WTC11 (cell line): ENCODE measurements around the gene NPAS3.

Experiments
- ATF1 ChIP-seq: sonication (generic); formaldehyde crosslinking; IDR thresholded peaks from 2 replicates; pipeline ENCODE4 v1.8.1; 2023; ENCODE audit warnings: mild to moderate bottlenecking, moderate library complexity, missing genetic modification reagents
- ATF2 ChIP-seq: sonication (generic); formaldehyde crosslinking; IDR thresholded peaks from 2 replicates; pipeline ENCODE4 v1.8.1; 2022; ENCODE audit warnings: low read depth, missing genetic modification reagents, borderline replicate concordance
- GABPB1 ChIP-seq: sonication (generic); formaldehyde crosslinking; IDR thresholded peaks from 2 replicates; pipeline ENCODE4 v1.8.1; 2023; ENCODE audit warnings: mild to moderate bottlenecking, missing genetic modification reagents
- JUN ChIP-seq: sonication (generic); formaldehyde crosslinking; IDR thresholded peaks from 2 replicates; pipeline ENCODE4 v1.8.0; 2023; ENCODE audit warnings: mild to moderate bottlenecking, missing genetic modification reagents
- ZBTB43 ChIP-seq: sonication (generic); formaldehyde crosslinking; IDR thresholded peaks from 2 replicates; pipeline ENCODE4 v1.8.1; 2023; ENCODE audit warnings: mild to moderate bottlenecking, missing genetic modification reagents
- ZNF138 ChIP-seq: sonication (generic); formaldehyde crosslinking; conservative IDR thresholded peaks from 2 replicates; pipeline ENCODE4 v1.8.1; 2022; ENCODE audit warnings: mild to moderate bottlenecking, moderate library complexity, missing genetic modification reagents
- ZNF423 ChIP-seq: fragments of 250-450 bp; sonication (Bioruptor Pico); IDR thresholded peaks from 2 replicates; pipeline ENCODE4 v2.1.2; 2022; ENCODE audit warnings: mild to moderate bottlenecking, moderate library complexity
- TF ChIP-seq, protein P1 (sequence below): fragments of 200-600 bp; IDR thresholded peaks from 2 replicates; pipeline ENCODE4 v1.8.0; 2022; ENCODE audit warnings: antibody characterized with exemption
- TF ChIP-seq, protein P2 (sequence below): sonication (generic); formaldehyde crosslinking; IDR thresholded peaks from 2 replicates; pipeline ENCODE4 v1.8.0; 2022; ENCODE audit warnings: missing genetic modification reagents

DNA sequence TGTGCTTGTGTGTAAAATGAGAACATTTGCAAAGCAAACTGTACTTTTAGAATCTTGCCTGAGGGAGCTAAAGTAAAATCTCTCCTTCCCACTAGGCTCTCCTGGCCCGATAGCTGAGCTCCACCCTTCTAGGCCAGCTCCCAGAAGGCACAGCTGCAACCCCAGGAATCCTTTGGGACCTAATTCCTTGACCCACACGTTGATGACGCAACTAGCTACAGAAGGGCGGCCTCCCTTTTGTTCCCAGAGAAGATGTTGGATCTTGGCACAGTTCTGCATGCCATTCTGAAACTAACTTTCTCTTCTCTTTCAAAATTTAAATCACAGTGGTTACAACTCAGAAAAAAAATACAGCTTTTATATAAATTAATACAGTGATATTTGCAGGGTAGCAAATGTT is 744.1 kb downstream of the NPAS3 start:
- TF ChIP-seq, protein P1, sequence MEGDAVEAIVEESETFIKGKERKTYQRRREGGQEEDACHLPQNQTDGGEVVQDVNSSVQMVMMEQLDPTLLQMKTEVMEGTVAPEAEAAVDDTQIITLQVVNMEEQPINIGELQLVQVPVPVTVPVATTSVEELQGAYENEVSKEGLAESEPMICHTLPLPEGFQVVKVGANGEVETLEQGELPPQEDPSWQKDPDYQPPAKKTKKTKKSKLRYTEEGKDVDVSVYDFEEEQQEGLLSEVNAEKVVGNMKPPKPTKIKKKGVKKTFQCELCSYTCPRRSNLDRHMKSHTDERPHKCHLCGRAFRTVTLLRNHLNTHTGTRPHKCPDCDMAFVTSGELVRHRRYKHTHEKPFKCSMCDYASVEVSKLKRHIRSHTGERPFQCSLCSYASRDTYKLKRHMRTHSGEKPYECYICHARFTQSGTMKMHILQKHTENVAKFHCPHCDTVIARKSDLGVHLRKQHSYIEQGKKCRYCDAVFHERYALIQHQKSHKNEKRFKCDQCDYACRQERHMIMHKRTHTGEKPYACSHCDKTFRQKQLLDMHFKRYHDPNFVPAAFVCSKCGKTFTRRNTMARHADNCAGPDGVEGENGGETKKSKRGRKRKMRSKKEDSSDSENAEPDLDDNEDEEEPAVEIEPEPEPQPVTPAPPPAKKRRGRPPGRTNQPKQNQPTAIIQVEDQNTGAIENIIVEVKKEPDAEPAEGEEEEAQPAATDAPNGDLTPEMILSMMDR, result no peak
- TF ChIP-seq GABPB1, result no peak
- TF ChIP-seq, protein P2, sequence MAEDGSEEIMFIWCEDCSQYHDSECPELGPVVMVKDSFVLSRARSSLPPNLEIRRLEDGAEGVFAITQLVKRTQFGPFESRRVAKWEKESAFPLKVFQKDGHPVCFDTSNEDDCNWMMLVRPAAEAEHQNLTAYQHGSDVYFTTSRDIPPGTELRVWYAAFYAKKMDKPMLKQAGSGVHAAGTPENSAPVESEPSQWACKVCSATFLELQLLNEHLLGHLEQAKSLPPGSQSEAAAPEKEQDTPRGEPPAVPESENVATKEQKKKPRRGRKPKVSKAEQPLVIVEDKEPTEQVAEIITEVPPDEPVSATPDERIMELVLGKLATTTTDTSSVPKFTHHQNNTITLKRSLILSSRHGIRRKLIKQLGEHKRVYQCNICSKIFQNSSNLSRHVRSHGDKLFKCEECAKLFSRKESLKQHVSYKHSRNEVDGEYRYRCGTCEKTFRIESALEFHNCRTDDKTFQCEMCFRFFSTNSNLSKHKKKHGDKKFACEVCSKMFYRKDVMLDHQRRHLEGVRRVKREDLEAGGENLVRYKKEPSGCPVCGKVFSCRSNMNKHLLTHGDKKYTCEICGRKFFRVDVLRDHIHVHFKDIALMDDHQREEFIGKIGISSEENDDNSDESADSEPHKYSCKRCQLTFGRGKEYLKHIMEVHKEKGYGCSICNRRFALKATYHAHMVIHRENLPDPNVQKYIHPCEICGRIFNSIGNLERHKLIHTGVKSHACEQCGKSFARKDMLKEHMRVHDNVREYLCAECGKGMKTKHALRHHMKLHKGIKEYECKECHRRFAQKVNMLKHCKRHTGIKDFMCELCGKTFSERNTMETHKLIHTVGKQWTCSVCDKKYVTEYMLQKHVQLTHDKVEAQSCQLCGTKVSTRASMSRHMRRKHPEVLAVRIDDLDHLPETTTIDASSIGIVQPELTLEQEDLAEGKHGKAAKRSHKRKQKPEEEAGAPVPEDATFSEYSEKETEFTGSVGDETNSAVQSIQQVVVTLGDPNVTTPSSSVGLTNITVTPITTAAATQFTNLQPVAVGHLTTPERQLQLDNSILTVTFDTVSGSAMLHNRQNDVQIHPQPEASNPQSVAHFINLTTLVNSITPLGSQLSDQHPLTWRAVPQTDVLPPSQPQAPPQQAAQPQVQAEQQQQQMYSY (CRISPR knock-in tag), result no peak
- no peak for TF ChIP-seq ATF2
- TF ChIP-seq JUN (CRISPR knock-in tag), result no peak
- no peak for TF ChIP-seq ZNF138 (CRISPR knock-in tag)
- TF ChIP-seq ZNF423, result no peak
- TF ChIP-seq ZBTB43 (CRISPR knock-in tag), result no peak
- TF ChIP-seq ATF1 (CRISPR knock-in tag), result no peak
